Left forelimb (tissue), 1 donor: ENCODE data around the gene VPS36.
A peak's percentile ranks its signal among the peaks of the same experiment; 100 is the strongest.
"Not testable (repeated sequence)": the region's sequence is repeated elsewhere in the genome, so short reads cannot be mapped to it uniquely, and the experiment has no call there.

ENCODE experiments used
- DNase-seq: peaks from one replicate; pipeline ENCODE4 v3.0.0-alpha.2; 2018; ENCODE audit warnings: low spot score

VPS36 gene

DNA sequence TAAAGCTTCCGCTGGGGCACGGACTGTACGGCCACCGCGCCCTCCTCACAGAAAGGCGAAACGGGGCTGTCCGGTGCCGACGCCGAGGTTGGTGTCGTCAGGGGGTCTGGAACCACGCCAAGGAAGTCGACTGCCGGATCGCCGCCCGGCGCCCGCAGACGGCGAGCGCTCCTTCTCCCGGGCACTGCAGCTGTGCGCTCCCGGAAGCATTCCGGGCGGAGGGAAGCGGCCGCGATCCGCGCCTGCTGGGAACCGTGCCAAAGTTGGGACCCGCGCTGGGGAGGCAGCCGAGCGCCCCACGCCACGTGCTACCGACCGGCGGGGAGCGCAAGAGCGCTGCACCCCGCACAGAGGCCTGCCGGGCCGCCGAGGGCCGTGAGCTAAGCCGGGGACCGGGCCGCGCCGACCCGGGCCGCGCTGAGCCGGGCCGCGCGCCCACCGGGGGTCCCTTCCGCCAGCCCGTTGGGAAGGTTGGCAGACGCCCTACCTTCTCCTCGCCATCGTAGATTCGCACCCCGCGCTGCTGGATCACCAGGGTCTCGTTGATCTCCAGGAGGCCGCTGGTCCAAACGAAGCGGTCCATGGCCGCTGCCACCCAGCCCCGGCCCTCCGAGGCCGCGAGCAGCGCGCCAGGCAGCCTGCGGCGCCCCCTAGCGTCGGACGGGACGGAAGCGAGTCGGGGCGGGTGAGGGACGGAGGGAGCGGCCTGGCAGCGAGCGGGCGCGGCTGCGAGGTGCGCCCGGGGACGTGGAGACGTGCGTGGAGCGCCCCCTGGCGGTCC, at the start of gene VPS36:
Gene VPS36 (minus strand): TSS at position 623 of the 781 bp plus-strand sequence. CDS start 40 bp downstream, at position 583.
- peak; percentile 98 for DNase-seq

DNA sequence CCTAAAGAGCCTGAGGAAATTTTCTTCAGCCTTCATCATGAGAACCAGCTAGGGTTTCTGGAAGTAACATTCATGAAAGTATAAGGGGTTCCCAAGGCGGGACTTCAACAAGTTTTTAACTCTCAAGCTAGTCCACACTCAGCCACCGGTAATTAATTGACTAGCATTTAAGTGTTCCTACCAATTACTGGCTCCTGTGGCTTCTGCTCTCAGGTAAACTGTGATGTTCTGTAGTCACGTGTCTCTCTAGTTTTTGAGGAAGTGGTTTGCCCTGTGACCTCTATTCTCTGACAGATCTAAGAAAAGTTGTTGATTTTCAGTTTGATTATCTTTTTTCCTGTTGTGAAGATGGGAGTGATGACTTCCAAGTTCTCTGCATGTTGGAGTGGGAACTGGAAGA, 47.5 kb upstream of the VPS36 start:
- DNase-seq = not testable (repeated sequence)

GRCh38 chr13:52494241-52494640, 43.8 kb upstream of the VPS36 start:
- not testable (repeated sequence) for DNase-seq

- not testable (repeated sequence) for DNase-seq
Observed at GRCh38 chr13:52491015-52491414, 40.6 kb upstream of the VPS36 start.

DNA sequence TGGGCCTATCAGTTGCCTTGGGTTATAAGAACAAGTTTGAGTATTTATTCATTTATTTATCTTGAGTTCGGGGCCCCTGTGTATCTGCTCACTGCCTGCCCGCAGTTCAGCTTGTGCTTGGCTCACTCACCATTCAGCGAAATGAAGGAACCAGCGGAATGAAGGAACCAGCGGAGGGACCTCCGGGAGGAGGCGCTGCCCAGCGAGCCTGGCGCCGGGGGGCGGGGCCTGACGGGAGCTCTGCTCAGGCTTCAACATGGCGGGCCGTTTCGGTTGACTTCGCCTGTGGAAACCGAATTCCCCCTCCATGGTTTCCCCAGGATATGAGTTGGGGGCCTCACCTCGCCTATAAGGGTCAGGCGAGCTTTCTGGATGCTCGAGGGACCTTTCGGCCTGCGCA, 38.3 kb upstream of the VPS36 start:
- not testable (repeated sequence) for DNase-seq

GRCh38 chr13:52487078-52487477, 36.6 kb upstream of the VPS36 start:
- not testable (repeated sequence) for DNase-seq

DNA sequence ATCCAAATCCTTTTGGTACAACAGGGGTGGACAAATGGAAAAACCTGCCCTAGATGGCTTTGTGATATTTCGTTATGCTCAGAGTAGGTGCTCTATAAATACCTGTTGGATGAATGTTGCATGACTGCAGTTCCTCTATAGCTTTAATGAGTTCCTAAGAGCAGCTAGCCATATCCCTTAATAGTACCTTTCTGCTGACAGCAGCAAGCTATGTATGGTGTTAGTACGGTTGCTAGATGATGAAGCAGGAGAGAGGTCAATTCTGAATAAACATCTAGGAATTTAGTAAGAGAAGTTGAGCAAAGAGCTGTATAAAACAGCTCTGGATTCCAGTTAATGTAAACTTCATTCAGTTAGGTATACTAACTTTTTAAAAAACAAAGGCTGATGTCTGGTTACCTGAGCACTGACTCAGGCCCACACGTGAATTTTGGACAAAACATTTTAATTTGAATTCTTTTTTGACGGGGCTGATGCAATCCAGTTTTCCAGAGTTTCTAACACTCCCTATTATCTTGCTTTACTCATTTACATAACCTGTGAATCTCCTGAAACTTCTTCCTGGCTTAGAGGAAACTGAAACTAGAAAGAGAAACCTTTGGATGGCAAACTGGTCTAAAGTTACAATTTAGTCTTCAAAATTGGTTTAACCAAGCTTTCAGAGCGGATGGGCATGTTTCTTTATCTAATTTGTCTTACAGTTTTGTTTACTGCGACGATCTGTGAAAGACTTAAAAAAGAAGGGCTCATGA, 30.4 kb upstream of the VPS36 start:
- not testable (repeated sequence) for DNase-seq

GRCh38 chr13:52468487-52468886, 18.1 kb upstream of the VPS36 start:
- DNase-seq = not testable (repeated sequence)

GRCh38 chr13:52463526-52463925, 13.1 kb upstream of the VPS36 start:
- DNase-seq = no peak

GRCh38 chr13:52461265-52461664, 10.8 kb upstream of the VPS36 start:
- DNase-seq = no peak

DNA sequence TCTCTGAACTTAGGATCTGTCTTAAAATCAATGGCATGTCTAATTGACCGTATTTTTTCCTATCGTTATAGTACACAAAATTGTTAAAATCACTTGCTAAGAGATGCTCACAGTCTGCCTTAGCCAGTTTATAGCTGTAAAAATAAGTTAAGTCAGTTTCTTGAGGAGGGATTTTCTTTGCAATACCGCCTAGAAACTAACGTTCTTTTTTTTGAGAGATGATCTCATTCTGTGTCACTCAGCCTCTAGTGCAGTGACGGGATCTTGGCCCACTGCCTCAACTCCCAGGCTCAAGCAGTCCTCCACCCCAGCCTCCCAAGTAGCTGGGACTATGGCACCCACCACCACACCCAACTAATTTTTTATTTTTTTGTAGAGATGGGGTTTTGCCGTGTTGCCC, 9.2 kb upstream of the VPS36 start:
- DNase-seq = no peak

DNA sequence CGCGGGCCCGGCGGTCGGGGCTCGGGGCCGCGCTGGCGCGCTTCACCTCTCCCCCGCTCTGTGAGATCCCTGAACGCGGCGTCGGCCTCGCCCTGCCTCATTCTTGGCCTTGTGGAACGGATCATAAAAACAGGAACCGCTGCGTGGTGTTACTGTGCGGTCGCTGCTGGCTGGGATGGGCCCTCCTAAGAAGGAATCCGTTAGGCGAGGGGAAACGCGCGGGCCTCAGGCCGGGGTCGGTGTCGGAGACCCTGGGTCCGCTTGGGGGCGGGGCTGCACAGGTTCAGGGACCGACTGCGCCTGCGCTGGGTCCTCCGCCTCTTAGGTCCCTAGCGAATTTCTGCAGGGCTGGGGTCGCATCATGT, 5.2 kb upstream of the VPS36 start:
- DNase-seq = peak; percentile 90

DNA sequence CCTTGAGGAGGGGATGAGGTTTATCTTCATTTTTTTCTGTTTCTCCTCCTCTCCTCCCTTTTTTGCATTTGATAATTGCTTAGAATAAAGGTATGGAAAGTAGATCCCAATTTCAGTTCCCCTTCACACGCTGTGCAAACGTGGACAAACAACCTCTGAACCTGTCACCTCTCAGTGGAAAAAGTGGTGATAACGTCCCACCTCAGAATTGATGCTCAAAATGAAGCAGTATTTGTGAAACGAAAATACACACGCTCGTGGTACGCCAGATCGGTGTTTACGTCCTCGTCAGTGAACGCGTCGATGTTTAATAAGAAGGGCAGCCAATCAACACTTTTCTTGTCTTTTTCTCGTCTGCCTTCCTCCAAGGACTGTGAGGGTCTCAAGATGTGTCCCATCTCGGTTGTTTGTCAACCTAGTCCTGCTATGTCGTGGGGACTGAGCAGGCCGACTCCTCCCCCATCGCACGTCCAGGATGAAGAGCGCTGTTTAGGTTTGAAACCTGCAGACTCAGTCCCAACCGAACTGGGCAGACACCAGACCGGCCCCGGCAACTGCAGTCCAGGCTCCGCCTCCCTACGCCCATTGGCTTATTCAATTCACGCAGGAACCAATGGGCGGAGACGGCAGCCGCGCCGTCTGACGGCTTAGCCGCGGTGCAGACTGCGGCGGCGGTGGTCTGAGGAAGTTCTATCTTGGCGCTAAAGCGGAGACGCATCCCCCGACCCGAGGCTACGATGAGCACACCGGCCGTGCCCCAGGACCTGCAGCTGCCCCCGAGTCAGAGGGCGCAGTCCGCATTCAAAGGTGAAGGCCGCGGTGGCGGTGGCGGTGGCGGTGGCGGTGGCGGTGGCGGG, 4.6 kb upstream of the VPS36 start, which contains the start of gene CKAP2:
Gene CKAP2 (plus strand): TSS at position 659 of the 857 bp plus-strand sequence. CDS start 79 bp downstream, at position 738.
- DNase-seq = peak; percentile 93

- no peak for DNase-seq
Observed at GRCh38 chr13:52454459-52454819, 4.0 kb upstream of the VPS36 start.

- no peak for DNase-seq
Observed at GRCh38 chr13:52452470-52452869, 2.0 kb upstream of the VPS36 start.

GRCh38 chr13:52451135-52451804, 836 bp upstream of the VPS36 start:
- no peak for DNase-seq

DNA sequence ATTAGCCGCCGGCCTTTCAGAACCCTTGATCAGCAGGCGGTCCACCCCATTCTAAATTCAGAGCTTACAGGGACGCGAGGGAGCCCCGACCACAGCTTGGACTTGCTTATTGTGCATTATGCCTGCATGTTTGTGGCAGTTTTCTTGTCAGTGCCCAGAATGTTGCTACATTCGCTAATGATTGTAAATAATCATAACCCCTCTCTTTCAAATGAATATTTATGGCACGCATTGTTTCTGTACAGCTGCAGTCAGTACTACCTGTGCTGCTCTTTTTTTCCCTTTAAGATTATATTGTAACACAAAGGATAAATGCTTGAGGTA, 321 bp upstream of the VPS36 start:
- no peak for DNase-seq

GRCh38 chr13:52449331-52450011, 963 bp downstream of the VPS36 start:
- DNase-seq = no peak

- no peak for DNase-seq
Observed at GRCh38 chr13:52447815-52448552, 2.5 kb downstream of the VPS36 start.

DNA sequence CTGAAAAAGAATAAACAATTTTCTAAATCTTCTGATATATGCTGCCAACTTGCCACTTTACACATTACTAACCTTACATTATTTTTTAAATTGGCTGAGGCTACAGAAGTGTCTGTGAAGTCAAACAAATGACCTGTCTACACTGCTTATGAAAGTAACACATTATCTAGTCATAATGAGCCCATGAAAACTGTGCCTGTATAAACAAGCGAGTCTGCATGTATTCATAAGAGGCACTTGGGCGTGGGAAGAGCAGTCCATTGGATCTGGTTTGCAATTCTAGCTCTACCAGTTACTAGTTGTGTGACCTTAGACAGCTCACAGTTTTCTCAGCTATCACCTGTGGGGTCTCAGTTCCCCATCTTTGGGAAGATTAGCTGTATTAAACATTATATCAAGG, 3.1 kb downstream of the VPS36 start:
- no peak for DNase-seq

GRCh38 chr13:52446265-52446664, 4.2 kb downstream of the VPS36 start:
- no peak for DNase-seq
